ENCODE results near the gene NSUN4. TPM values are rescaled to one million over a fixed set of nuclear protein-coding genes. Genes with fewer than 3 reads are reported as not detected.
"Not testable (repeated sequence)": the region's sequence is repeated elsewhere in the genome, so short reads cannot be mapped to it uniquely, and the experiment has no call there.

NSUN4 gene
- total and polyA plus RNA-seq, 2 donors (not counting 1 experiment from before 2014, with no cell fraction given) = 21.3 to 33.7 TPM

DNA sequence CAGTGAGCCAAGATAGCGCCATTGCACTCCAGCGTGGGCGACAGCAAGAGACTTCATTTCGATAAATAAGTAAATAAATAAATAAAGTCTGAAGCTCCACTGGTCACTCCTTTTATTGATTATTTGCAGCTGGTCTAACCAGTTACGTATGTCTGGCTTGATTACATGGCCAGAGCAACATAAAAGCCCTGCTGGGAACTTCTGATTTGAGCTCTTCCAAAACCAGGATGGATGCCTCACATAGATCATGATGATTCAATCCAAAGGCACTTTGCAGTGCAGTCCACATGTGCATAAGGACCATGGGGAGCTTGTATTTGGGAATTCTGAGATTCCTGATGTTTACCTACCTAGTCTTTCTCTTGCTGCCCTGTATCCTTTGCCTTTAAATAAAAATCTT is 24.0 kb downstream of the NSUN4 start:
- intact Hi-C loops (cut with micrococcal nuclease) = no loop called here
- Mint-ChIP-seq H3K9me3 (ENCODE audit: insufficient read depth) (no peaks in the 10 kb centered on the region), H3K27ac (no peak overlapping the region), H3K4me3 (no peak overlapping the region), H3K4me1 (peaks cover 3% of the 10 kb centered on the region), H3K27me3 (no peaks in the 10 kb centered on the region)
- H3K4me1 ChIP-seq (ENCODE audit: control insufficient read depth in 2 of 2, insufficient read depth in 2 of 2, low read length in 2 of 2) = no peaks in the 10 kb centered on the region
- H3K27ac ChIP-seq (ENCODE audit: low read length in 2 of 2) = no peak overlapping the region
- CTCF ChIA-PET = interaction anchor here (0.8 kb wide), 1 partner anchor 17 kb away, joined by 4 read pairs; no protein-coding TSS in a partner anchor
- H4K20me1 ChIP-seq (ENCODE audit: control insufficient read depth, insufficient read depth, low read length, poor library complexity, severe bottlenecking) = no peaks in the 10 kb centered on the region
- ATAC-seq (ENCODE audit: low read depth) = no peak
- H3K27me3 ChIP-seq (replicated peaks in 1 of 4; ENCODE audit: control extremely low read depth in 1 of 4, control insufficient read depth in 3 of 4, insufficient read depth in 4 of 4, low read length in 3 of 4) = no peaks in the 10 kb centered on the region
- 69% methylated on average over 2 of the region's 5 CpGs for WGBS (ENCODE audit: insufficient coverage)
- peaks cover 20 to 57% of the 10 kb centered on the region in 2 experiments for H3K36me3 ChIP-seq (replicated peaks in 1 of 2; ENCODE audit: control extremely low read depth in 1 of 2, control insufficient read depth in 1 of 2, extremely low read depth in 1 of 2, insufficient read depth in 2 of 2, low read length in 1 of 2)
- no peak overlapping the region for H3K9ac ChIP-seq (ENCODE audit: low read length)
- no peak overlapping the region for H2AFZ ChIP-seq (ENCODE audit: insufficient read depth, low read depth, low read length, poor library complexity, severe bottlenecking)
- POLR2A ChIA-PET = no interaction called here
- no peak overlapping the region for H3K4me2 ChIP-seq (replicated peaks; ENCODE audit: low read depth, low read length, poor library complexity, severe bottlenecking)
- TF ChIP-seq, protein P1, sequence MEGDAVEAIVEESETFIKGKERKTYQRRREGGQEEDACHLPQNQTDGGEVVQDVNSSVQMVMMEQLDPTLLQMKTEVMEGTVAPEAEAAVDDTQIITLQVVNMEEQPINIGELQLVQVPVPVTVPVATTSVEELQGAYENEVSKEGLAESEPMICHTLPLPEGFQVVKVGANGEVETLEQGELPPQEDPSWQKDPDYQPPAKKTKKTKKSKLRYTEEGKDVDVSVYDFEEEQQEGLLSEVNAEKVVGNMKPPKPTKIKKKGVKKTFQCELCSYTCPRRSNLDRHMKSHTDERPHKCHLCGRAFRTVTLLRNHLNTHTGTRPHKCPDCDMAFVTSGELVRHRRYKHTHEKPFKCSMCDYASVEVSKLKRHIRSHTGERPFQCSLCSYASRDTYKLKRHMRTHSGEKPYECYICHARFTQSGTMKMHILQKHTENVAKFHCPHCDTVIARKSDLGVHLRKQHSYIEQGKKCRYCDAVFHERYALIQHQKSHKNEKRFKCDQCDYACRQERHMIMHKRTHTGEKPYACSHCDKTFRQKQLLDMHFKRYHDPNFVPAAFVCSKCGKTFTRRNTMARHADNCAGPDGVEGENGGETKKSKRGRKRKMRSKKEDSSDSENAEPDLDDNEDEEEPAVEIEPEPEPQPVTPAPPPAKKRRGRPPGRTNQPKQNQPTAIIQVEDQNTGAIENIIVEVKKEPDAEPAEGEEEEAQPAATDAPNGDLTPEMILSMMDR (IDR thresholded peaks at IDR 0.05) = no peak
- TF ChIP-seq EZH2 (IDR thresholded peaks at IDR 0.05; ENCODE audit: borderline replicate concordance, insufficient read depth, low read depth, low read length, poor library complexity, severe bottlenecking) = no peak
- no peaks in the 10 kb centered on the region for H3K79me2 ChIP-seq (ENCODE audit: control insufficient read depth, insufficient read depth, low read length)
- H3K4me3 ChIP-seq (ENCODE audit: control extremely low read depth in 1 of 5, extremely low read depth in 1 of 5, insufficient read depth in 1 of 5, low read depth in 2 of 5, low read length in 4 of 5) = no peak overlapping the region
- H3K9me3 ChIP-seq (ENCODE audit: control extremely low read depth in 1 of 3, control insufficient read depth in 2 of 3, insufficient read depth in 1 of 3, low read length in 2 of 3) = no peaks in the 10 kb centered on the region
- no peak for DNase-seq

DNA sequence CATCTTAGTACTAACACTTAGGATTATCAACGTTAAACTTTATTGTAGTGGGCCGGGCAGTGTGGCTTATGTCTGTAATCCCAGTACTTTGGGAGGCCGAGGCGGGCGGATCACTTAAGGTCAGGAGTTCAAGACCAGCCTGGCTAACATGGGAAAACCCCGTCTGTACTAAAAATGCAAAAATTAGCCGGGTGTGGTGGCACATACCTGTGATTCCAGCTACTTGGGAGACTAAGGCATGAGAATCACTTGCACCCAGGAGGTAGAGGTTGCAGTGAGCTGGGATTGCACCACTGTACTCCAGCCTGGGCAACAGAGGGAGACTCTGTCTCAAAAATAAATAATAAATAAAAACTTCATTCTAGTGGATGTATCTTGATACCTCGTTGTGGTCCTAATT is 25.2 kb downstream of the NSUN4 start:
- ATAC-seq (ENCODE audit: low read depth); H3K4me1 ChIP-seq (ENCODE audit: control insufficient read depth in 2 of 2, insufficient read depth in 2 of 2, low read length in 2 of 2); H2AFZ ChIP-seq (ENCODE audit: insufficient read depth, low read depth, low read length, poor library complexity, severe bottlenecking); H3K79me2 ChIP-seq (ENCODE audit: control insufficient read depth, insufficient read depth, low read length); H3K9me3 Mint-ChIP-seq (ENCODE audit: insufficient read depth); intact Hi-C loops (cut with micrococcal nuclease); H3K27ac ChIP-seq (ENCODE audit: low read length in 2 of 2); H3K9me3 ChIP-seq (ENCODE audit: control extremely low read depth in 1 of 3, control insufficient read depth in 2 of 3, insufficient read depth in 1 of 3, low read length in 2 of 3); H3K4me3 Mint-ChIP-seq; H3K4me2 ChIP-seq (replicated peaks; ENCODE audit: low read depth, low read length, poor library complexity, severe bottlenecking); H3K27ac Mint-ChIP-seq; H3K9ac ChIP-seq (ENCODE audit: low read length); H3K4me3 ChIP-seq (ENCODE audit: control extremely low read depth in 1 of 5, extremely low read depth in 1 of 5, insufficient read depth in 1 of 5, low read depth in 2 of 5, low read length in 4 of 5); H4K20me1 ChIP-seq (ENCODE audit: control insufficient read depth, insufficient read depth, low read length, poor library complexity, severe bottlenecking); DNase-seq; H3K27me3 ChIP-seq (replicated peaks in 1 of 4; ENCODE audit: control extremely low read depth in 1 of 4, control insufficient read depth in 3 of 4, insufficient read depth in 4 of 4, low read length in 3 of 4); H3K27me3 Mint-ChIP-seq: not testable (repeated sequence)
- peaks cover 20 to 52% of the 10 kb centered on the region in 2 experiments for H3K36me3 ChIP-seq (replicated peaks in 1 of 2; ENCODE audit: control extremely low read depth in 1 of 2, control insufficient read depth in 1 of 2, extremely low read depth in 1 of 2, insufficient read depth in 2 of 2, low read length in 1 of 2)
- H3K4me1 Mint-ChIP-seq = peaks cover 13% of the 10 kb centered on the region
- 98% methylated on average over 6 of the region's 8 CpGs for WGBS (ENCODE audit: insufficient coverage)
- ChIA-PET POLR2A (interaction anchor here (0.7 kb wide), 1 partner anchor 15 kb away, joined by 9 read pairs; no protein-coding TSS in a partner anchor), CTCF (interaction anchor here (0.7 kb wide), 1 partner anchor 250 kb away, joined by 3 read pairs; no protein-coding TSS in a partner anchor)

Measured in B cell (primary cell).